Measurements from ENCODE around the gene TMEM244.

GRCh38 chr6:129817821-129818220 lies 43.3 kb downstream of the TMEM244 start:
- no peak for TF ChIP-seq CTCF (IDR thresholded peaks at IDR 0.05)
- no peak for TF ChIP-seq POLR2A (IDR thresholded peaks at IDR 0.05)
- no peak for TF ChIP-seq EP300 (IDR thresholded peaks at IDR 0.05)

Data from tibial nerve (tissue), 4 donors.